Cerebellar cortex (tissue), 1 donor: ENCODE data around the gene DXO.
A peak's percentile ranks its signal among the peaks of the same experiment; 100 is the strongest.
"Not testable (repeated sequence)": the region's sequence is repeated elsewhere in the genome, so short reads cannot be mapped to it uniquely, and the experiment has no call there.

ENCODE experiments used
- DNase-seq: peaks from one replicate; pipeline ENCODE4 v3.0.0-alpha.2; 2015; ENCODE audit warnings: low spot score

The DXO gene

GRCh38 chr6:31958741-31959739 is 12.9 kb downstream of the DXO start, which contains the start of the genes NELFE and SKIC2:
Gene NELFE, minus strand, starts transcription at chr6:31958971. Its CDS starts 525 bp downstream, at chr6:31958446.
Gene SKIC2, plus strand, starts transcription at chr6:31959175. Its CDS starts 18 bp downstream, at chr6:31959193.
- DNase-seq, result peak; percentile 98

GRCh38 chr6:31958412-31958740 is 13.6 kb downstream of the DXO start:
- DNase-seq, result no peak

DNA sequence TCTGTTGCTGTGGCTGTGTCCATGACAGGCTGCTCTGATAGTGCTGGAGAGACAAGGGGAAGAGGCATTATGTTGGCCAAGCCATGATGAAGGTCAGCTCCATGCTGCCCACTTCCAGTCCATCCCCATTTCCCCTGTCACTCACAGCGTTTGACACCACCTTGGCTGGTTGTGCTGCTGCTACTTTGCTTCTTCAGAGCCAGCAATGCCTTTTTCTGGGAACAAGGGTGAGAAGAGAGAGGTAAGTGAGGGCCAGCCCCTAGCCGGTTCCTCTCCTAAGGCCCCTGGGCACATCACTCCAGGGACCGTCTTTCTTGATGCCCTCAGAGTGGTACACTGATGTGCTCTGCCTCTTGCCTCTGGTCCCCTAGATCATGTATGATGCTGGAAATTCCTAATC is 15.1 kb downstream of the DXO start:
- DNase-seq, result no peak

DNA sequence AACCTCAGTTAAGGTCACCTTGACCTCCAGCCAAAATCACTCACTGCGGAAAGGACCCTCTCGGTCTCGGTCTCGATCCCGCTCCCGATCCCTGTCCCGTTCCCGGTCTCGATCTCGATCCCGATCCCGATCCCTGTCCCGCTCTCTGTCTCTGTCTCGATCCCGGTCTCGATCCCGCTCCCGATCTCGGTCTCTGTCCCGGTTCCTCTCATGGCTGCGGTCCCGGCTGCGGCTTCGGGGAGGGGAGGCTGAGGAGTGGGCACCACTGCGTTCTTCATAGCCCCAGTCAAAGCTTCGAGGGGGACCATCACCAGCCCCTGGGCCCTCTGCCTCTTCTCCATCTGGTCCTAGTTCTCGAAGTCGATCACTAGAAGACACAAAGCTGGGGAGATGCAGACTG is 17.4 kb downstream of the DXO start:
- DNase-seq, result no peak

DNA sequence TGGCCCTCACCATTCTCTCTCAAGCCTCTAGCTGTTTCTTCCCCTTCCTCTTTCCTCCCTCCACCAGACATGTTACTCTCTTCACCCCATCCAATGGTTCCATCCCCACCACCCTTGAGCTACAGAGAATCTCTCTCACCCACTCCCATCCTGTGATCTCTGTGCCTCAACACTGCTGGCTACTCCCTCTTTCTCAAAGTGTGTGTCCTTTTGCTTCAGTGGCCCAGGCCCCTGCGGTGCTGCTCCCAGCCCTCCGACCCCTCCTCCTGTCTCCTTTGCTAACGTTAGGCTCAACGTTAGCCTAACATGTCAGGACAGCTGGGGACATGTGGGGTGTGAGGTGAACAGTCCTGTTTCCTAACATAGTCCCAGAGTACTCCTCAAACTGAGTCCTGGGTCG is 19.0 kb downstream of the DXO start:
- DNase-seq, result no peak

- DNase-seq, result peak; percentile 66
Observed at GRCh38 chr6:31952140-31952805, 19.7 kb downstream of the DXO start.

DNA sequence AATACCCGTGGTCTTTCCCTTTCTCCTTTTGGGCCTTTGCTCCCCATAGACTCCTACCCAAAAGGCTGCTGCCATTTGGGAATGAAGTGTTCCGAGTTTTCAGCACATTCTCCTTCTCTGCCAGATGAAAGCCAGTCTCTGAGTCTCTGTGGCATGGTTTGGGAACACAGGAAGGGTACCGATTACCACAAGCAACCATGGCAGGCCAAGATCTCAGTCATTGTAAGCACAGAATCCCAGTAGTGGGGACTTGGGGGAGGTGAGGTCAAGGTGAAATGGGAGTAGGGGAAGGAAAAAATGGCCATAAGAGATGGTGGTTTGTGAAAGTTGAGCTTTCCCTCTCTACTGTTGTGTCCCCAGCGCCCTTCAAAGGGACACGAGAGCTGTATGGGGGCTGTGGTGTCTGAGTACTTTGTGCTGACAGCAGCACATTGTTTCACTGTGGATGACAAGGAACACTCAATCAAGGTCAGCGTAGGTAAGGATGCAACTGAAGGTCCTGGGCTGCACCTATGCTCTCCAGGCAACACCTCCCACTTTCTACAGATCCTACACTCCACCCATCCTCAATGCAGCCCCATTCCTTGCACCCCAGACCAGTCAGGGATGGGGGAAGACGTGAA is 21.9 kb downstream of the DXO start:
- no peak for DNase-seq

GRCh38 chr6:31948753-31949413 is 23.1 kb downstream of the DXO start:
- DNase-seq, result no peak

- no peak for DNase-seq
Observed at GRCh38 chr6:31948306-31948705, 23.6 kb downstream of the DXO start.

DNA sequence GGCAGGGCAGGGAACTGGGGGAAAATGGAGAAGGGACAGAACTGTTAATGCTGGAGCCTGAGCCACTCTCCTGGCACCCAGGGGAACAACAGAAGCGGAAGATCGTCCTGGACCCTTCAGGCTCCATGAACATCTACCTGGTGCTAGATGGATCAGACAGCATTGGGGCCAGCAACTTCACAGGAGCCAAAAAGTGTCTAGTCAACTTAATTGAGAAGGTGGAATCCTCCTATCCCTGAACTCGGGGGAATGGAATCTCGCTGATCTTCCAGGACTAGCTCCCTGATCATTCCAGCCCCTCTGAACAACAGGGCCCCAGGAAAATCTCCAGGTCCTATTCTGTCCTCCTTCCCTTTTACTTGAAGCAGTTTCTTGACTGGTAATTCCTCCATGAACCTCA is 24.1 kb downstream of the DXO start:
- DNase-seq, result no peak

DNA sequence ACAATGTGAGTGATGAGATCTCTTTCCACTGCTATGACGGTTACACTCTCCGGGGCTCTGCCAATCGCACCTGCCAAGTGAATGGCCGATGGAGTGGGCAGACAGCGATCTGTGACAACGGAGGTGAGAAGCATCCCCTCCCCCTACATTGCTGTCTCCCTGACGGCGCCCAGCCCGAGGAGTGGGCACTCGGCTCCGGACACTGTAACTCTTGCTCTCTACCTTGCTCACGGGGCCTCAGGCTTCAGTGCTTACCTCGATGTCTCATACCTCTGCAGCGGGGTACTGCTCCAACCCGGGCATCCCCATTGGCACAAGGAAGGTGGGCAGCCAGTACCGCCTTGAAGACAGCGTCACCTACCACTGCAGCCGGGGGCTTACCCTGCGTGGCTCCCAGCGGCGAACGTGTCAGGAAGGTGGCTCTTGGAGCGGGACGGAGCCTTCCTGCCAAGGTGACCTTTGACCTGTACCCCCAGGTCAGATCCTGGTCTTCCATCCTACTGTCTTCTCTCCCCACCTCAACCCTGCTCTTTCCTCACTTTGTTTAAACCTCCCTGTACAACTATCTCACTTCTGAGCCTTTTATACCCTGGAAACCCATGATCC is 24.8 kb downstream of the DXO start:
- no peak for DNase-seq

GRCh38 chr6:31946370-31946885 is 25.5 kb downstream of the DXO start:
- DNase-seq, result no peak

DNA sequence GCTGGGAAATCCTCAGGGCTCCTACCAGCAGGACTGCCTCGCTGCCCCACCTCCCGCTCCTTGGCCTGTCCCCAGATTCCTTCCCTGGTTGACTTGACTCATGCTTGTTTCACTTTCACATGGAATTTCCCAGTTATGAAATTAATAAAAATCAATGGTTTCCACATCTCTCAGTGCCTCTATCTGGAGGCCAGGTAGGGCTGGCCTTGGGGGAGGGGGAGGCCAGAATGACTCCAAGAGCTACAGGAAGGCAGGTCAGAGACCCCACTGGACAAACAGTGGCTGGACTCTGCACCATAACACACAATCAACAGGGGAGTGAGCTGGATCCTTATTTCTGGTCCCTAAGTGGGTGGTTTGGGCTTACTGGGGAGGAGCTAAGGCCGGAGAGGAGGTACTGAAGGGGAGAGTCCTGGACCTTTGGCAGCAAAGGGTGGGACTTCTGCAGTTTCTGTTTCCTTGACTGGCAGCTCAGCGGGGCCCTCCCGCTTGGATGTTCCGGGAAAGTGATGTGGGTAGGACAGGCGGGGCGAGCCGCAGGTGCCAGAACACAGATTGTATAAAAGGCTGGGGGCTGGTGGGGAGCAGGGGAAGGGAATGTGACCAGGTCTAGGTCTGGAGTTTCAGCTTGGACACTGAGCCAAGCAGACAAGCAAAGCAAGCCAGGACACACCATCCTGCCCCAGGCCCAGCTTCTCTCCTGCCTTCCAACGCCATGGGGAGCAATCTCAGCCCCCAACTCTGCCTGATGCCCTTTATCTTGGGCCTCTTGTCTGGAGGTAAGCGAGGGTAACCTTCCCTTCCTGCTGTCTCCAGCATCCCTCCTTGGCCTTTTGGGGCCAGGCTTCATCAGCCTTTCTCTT is 26.2 kb downstream of the DXO start, which contains the start of gene CFB:
Gene CFB (plus strand): TSS at position 589 of the 863 bp plus-strand sequence. CDS start 127 bp downstream, at position 716.
- DNase-seq, result no peak

DNA sequence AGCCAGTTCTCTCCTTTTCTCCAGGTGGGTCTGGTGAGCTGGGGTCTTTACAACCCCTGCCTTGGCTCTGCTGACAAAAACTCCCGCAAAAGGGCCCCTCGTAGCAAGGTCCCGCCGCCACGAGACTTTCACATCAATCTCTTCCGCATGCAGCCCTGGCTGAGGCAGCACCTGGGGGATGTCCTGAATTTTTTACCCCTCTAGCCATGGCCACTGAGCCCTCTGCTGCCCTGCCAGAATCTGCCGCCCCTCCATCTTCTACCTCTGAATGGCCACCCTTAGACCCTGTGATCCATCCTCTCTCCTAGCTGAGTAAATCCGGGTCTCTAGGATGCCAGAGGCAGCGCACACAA is 26.8 kb downstream of the DXO start:
- DNase-seq, result no peak

GRCh38 chr6:31943742-31944141 is 28.2 kb downstream of the DXO start:
- DNase-seq, result no peak

DNA sequence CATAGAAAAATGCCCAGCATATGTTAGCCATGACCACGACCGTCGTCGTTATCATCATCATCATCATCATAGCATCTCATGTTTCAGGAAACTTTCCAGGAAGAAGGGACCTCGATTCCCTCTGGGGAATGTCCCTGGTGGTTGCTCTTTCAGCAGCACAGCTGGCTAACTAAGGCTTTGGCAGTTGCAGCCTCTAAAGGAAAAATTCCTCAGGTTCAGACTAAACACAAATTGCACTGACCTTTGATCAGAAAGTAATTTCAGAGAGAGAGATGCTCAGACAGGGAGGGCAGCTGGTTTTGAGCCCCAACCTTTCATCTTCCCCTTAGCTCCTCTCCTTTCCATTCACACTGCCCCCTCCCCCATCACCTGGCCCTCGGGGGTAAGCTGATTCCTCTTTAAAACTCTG is 31.7 kb downstream of the DXO start:
- DNase-seq, result no peak

DNA sequence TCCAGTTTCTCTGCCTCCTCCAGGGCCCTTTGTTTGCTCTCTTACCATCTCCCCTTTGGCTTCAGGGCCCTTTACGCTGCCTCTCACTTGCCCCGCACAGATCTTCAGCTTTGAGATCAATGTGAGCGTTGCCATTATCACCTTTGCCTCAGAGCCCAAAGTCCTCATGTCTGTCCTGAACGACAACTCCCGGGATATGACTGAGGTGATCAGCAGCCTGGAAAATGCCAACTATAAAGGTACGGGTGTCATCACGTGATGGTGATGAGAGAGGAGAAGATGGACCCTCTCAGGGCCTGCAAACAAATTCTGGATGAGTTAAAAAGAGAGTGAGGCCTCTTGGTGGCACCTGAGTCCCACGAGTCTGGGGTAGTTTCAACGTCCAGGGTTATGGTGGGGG is 36.1 kb downstream of the DXO start:
- DNase-seq, result no peak

DNA sequence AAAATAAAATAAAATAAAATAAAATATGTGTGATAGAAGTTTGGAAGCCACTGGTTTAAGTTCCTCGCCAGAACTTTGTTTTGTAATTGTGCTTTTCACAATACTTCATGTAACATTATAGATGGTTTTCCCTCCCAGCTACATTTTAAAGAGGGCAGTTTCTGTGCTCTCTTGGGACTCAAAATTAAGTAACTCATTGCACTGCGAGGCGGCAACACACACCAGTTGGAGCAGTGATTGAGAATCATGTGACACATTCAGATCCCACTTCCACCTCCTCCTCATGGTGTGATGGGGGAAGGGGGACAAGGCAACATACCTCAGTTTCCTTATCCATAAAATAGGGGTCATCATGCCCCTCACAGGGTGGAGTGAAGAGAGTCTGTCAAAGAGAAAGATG is 36.9 kb downstream of the DXO start:
- DNase-seq, result no peak

- DNase-seq, result no peak
Observed at GRCh38 chr6:31933537-31933936, 38.4 kb downstream of the DXO start.

GRCh38 chr6:31932137-31932536 is 39.8 kb downstream of the DXO start:
- not testable (repeated sequence) for DNase-seq

DNA sequence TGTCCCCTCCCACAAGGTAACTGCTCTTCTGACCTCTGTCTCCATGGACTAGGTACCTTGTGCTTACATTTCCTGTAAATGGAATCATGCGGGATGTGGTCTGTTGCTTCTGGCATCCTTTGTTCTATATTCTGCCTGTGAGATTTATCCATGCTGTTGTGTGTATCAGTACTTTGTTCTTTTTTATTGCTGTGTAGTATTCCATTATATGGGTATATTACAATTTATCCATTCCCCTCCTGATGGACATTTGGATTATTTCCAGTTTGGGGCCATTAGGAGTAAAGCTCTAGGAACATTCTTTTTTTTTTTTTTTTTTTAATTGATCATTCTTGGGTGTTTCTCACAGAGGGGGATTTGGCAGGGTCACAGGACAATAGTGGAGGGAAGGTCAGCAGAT is 41.0 kb downstream of the DXO start:
- DNase-seq, result no peak
